HCT116 (cell line): ENCODE data around the gene AHRR.

Source experiments
- EZH2 ChIP-seq: fragments of 200-600 bp; sonication (generic); IDR thresholded peaks from 2 replicates; pipeline ENCODE4 v1.6.1; 2017; ENCODE audit warnings: antibody characterized with exemption, mixed run types
- EZH2phosphoT487 ChIP-seq: fragments of 200-600 bp; IDR thresholded peaks from 2 replicates; pipeline ENCODE4 v1.6.1; 2018; ENCODE audit warnings: antibody characterized with exemption, borderline replicate concordance
- JUND ChIP-seq: IDR thresholded peaks from 2 replicates; pipeline ENCODE4 v1.6.1; 2012
- POLR2A ChIP-seq: IDR thresholded peaks from 2 replicates; pipeline ENCODE4 v1.7.0; 2011; ENCODE audit warnings: borderline replicate concordance; ENCODE audit not compliant: insufficient read depth, insufficient read length; ENCODE audit errors: extremely low read depth
- POLR2AphosphoS5 ChIP-seq: IDR thresholded peaks from 2 replicates; pipeline ENCODE4 v1.6.1; 2011; ENCODE audit warnings: mild to moderate bottlenecking, low read depth, low read length, moderate library complexity
- RAD21 ChIP-seq: IDR thresholded peaks from 2 replicates; pipeline ENCODE4 v1.6.1; 2012; ENCODE audit warnings: low read depth, mild to moderate bottlenecking
- SIN3A ChIP-seq: IDR thresholded peaks from 2 replicates; pipeline ENCODE4 v1.6.1; 2012; ENCODE audit warnings: low read depth
- SP1 ChIP-seq: IDR thresholded peaks from 2 replicates; pipeline ENCODE4 v1.6.1; 2012; ENCODE audit warnings: low read depth
- SRF ChIP-seq: IDR thresholded peaks from 2 replicates; pipeline ENCODE4 v1.6.1; 2012; ENCODE audit warnings: low read depth
- ZFX ChIP-seq: fragments of 450-650 bp; IDR thresholded peaks from 2 replicates; pipeline ENCODE4 v1.6.1; 2017
- ZNF274 ChIP-seq: fragments of 200-500 bp; sonication (Bioruptor generic); IDR thresholded peaks from 2 replicates; pipeline ENCODE4 v1.6.1; 2014; ENCODE audit warnings: mild to moderate bottlenecking, low read depth, low read length, inconsistent platforms
- TF ChIP-seq, protein P1 (sequence below), 3 experiments: fragments of 200-600 bp in 1 of 3; sonication (generic) in 1 of 3; IDR thresholded peaks in 2 of 3; conservative IDR thresholded peaks in 1 of 3; 2 replicates each; pipeline ENCODE4 v1.5.1; 2012 to 2017; ENCODE audit warnings: low read depth in 2 of 3, low read length in 2 of 3, antibody characterized with exemption in 1 of 3, borderline replicate concordance in 1 of 3, control low read depth in 1 of 3, mild to moderate bottlenecking in 1 of 3, mixed read lengths in 1 of 3, mixed run types in 1 of 3, moderate library complexity in 1 of 3; ENCODE audit not compliant: insufficient read depth in 1 of 3
- TF ChIP-seq, protein P2 (sequence below): IDR thresholded peaks from 2 replicates; pipeline ENCODE4 v1.6.1; 2011; ENCODE audit warnings: mild to moderate bottlenecking, low read length, moderate library complexity; ENCODE audit not compliant: insufficient replicate concordance; ENCODE audit errors: extremely low read depth
- TF ChIP-seq, protein P3 (sequence below): IDR thresholded peaks from 2 replicates; pipeline ENCODE4 v1.6.1; 2012; ENCODE audit warnings: low read depth

DNA sequence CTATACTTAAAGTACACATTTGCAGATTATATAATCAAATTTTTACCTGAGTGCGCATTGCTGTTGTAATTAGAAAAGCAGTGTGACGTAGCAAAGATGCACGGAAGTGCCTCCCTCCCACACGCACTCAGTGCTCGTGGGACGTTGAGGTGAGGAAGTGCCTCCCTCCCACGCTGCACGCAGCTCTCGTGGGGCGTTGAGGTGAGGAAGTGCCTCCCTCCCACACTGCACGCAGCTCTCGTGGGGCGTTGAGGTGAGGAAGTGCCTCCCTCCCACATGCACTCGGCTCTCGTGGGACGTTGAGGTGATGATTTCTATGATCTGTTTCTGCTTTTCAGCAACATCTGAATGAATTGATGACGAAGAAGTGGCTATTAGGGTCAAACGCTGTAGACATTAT, 142.4 kb downstream of the AHRR start:
- TF ChIP-seq POLR2A: no peak
- TF ChIP-seq EZH2: no peak
- TF ChIP-seq ZNF274: no peak
- no peak for TF ChIP-seq SRF
- TF ChIP-seq, protein P1, sequence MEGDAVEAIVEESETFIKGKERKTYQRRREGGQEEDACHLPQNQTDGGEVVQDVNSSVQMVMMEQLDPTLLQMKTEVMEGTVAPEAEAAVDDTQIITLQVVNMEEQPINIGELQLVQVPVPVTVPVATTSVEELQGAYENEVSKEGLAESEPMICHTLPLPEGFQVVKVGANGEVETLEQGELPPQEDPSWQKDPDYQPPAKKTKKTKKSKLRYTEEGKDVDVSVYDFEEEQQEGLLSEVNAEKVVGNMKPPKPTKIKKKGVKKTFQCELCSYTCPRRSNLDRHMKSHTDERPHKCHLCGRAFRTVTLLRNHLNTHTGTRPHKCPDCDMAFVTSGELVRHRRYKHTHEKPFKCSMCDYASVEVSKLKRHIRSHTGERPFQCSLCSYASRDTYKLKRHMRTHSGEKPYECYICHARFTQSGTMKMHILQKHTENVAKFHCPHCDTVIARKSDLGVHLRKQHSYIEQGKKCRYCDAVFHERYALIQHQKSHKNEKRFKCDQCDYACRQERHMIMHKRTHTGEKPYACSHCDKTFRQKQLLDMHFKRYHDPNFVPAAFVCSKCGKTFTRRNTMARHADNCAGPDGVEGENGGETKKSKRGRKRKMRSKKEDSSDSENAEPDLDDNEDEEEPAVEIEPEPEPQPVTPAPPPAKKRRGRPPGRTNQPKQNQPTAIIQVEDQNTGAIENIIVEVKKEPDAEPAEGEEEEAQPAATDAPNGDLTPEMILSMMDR (IDR thresholded peaks at IDR 0.05 in 2 of 3, conservative IDR thresholded peaks at IDR 0.05 in 1 of 3; ENCODE audit: borderline replicate concordance in 1 of 3, insufficient read depth in 1 of 3, low read depth in 2 of 3, low read length in 2 of 3): no peak
- TF ChIP-seq, protein P2, sequence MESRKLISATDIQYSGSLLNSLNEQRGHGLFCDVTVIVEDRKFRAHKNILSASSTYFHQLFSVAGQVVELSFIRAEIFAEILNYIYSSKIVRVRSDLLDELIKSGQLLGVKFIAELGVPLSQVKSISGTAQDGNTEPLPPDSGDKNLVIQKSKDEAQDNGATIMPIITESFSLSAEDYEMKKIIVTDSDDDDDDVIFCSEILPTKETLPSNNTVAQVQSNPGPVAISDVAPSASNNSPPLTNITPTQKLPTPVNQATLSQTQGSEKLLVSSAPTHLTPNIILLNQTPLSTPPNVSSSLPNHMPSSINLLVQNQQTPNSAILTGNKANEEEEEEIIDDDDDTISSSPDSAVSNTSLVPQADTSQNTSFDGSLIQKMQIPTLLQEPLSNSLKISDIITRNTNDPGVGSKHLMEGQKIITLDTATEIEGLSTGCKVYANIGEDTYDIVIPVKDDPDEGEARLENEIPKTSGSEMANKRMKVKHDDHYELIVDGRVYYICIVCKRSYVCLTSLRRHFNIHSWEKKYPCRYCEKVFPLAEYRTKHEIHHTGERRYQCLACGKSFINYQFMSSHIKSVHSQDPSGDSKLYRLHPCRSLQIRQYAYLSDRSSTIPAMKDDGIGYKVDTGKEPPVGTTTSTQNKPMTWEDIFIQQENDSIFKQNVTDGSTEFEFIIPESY: no peak
- TF ChIP-seq POLR2AphosphoS5: no peak
- no peak for TF ChIP-seq ZFX
- no peak for TF ChIP-seq SIN3A
- TF ChIP-seq JUND: no peak
- no peak for TF ChIP-seq EZH2phosphoT487
- TF ChIP-seq SP1: no peak
- TF ChIP-seq, protein P3, sequence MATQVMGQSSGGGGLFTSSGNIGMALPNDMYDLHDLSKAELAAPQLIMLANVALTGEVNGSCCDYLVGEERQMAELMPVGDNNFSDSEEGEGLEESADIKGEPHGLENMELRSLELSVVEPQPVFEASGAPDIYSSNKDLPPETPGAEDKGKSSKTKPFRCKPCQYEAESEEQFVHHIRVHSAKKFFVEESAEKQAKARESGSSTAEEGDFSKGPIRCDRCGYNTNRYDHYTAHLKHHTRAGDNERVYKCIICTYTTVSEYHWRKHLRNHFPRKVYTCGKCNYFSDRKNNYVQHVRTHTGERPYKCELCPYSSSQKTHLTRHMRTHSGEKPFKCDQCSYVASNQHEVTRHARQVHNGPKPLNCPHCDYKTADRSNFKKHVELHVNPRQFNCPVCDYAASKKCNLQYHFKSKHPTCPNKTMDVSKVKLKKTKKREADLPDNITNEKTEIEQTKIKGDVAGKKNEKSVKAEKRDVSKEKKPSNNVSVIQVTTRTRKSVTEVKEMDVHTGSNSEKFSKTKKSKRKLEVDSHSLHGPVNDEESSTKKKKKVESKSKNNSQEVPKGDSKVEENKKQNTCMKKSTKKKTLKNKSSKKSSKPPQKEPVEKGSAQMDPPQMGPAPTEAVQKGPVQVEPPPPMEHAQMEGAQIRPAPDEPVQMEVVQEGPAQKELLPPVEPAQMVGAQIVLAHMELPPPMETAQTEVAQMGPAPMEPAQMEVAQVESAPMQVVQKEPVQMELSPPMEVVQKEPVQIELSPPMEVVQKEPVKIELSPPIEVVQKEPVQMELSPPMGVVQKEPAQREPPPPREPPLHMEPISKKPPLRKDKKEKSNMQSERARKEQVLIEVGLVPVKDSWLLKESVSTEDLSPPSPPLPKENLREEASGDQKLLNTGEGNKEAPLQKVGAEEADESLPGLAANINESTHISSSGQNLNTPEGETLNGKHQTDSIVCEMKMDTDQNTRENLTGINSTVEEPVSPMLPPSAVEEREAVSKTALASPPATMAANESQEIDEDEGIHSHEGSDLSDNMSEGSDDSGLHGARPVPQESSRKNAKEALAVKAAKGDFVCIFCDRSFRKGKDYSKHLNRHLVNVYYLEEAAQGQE: no peak
- no peak for TF ChIP-seq RAD21
